HG02759 (cell line): ENCODE measurements around the gene MIPEP.

Source experiments
- ATAC-seq: cut with Tn5 transposase; IDR thresholded peaks from one replicate; pipeline ENCODE4 v1.9.1; 2021; ENCODE audit warnings: mild to moderate bottlenecking, moderate library complexity; ENCODE audit not compliant: unreplicated experiment

The MIPEP gene

DNA sequence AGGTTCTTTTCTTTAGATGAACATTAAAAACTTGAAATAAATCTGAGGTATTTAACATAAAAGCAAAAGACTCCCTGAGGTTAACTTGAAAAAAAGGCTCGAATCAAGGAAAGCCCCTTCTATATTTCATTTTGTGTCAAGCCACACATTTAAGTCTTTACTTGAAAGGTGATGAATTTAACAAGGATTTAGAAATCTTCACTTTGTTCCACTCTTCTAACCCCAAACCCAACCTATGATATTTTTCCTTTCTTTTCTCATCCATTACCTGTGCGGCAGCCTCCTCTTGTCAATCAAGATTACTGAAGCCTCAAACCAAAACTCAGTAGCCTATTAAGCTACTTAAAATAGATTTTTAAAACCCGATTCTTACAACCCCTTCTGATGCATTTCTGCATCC lies 33.8 kb downstream of the MIPEP start:
- ATAC-seq: no peak

DNA sequence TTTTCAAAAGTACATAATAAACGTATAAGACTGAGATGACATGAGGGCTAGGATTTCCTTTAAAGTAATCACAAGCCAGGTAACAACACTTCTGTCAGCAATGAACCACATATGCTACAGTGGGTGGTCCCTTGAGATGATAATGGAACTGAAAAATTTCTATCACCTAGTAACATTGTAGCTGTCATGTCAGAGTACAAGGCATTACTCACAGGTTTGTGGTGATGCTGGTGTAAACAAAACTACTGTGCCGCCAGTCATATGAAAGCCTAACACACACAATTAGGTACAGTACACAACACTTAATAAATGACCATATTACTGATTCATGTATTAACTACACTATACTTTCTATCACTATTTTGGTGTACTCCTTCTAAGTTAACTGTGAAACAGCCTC lies 36.8 kb downstream of the MIPEP start:
- no peak for ATAC-seq

DNA sequence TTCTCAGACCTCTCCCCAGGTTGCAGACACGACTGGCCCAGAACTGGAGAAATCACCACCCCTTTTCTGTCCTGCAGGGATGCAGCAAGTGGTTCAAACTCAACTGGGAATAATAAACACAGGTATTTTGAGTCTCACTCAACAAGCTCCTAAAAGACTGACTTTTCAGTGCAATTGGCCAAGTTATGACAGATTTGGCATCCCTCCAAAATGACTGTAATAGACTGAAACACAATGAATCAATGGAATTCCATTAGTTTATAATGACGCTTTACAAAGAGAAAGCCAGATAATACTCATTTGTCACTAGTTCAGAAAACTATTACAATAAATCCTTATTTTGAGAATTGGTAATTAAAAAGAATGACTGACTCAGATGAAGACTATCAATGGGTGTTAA lies 38.1 kb downstream of the MIPEP start:
- no peak for ATAC-seq

DNA sequence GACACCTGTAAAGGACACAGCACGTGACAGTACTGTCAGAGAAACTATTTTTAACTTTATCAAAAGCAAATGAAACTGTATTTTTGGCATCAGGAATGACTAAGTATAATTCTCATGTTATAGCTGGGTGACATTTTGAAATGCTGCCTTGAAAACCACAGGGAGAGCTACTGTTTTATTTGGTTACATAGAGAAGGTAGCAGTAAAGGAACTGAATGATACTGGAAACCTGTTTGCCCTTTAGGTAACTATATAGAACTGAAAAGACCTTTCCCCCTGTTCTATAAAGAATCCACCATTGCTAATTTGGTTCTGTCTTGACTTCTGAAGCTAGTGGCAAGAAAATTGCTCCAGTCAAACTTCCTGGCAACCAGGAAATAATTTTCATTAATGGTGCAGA lies 39.1 kb downstream of the MIPEP start:
- no peak for ATAC-seq

DNA sequence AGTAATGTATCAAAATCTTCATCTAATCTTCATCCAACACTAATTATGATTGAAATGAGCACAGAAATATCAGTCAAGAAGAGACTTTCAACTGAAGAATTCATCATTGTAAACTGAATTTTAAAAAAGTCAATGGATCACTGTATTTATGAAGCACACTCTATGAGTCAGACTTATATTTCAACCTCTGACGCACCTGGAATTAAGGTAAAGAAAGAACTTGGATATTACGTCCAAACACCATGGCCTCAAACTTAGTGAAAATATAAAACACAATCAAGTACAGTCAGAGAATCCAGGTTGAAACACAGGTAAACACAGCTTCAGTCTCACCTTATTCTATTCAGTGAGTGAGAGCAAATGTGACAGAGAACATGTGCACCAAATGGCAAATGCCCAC lies 39.5 kb downstream of the MIPEP start:
- no peak for ATAC-seq

DNA sequence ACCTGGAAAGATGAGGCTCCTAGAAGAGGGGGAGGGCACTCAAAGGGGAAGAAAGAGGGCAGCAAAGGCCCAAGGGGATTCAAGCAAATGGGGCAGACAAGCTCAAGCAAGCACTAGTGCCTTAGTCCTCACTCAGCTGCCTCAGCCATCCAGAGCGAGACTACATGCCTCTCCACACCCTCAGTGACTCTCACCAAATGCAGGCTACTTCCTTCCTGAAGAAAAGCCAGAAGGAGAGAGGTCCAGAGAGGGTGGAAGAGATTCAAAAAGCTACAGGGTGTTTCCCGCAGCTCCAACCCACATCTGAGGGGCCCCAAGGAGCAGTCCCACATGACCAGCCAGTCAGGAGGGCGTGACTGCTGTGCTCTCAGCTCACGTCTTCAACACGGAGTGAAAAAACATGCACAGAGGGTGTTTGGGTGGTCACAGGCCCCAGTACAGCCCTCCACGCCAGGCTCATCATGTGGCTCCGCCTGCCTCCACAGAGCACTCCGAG lies 40.5 kb downstream of the MIPEP start:
- no peak for ATAC-seq

DNA sequence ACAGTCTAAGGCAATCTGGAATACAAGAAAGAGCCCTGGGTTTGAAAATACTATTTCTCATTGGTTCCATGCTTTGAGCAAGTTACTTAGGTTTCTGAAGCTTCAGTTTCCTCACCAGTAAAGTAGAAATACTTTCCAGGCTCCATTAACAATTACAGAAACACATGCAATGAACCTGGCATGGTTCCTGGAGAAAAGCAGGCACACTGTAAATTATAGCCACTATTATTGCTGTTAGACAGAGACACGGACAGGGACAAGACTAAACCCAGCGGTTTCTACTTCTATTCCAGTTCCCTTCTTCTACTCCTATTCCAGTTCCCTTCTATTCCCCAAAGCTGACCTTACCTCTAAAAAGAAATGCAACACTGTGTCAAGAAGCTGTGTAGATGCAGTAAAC lies 41.2 kb downstream of the MIPEP start:
- ATAC-seq: no peak

DNA sequence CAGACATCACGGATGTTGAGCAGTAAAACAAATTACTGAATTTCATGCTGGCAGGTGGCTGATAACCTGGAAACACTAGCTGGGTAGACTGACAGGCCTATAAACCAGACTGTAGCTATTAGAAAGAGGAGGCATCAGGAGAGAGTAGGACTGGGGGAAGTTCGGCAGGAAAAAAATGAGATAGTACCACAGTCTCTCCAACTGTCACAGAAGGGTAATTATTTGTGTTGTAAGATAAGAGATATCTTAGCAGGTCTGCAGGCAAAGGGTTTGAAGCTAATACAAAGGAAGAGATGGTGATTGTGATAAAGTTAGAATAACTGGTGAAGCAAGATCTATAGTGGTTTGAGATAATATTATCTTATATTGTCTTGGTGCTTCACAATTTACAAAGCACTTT lies 41.7 kb downstream of the MIPEP start:
- no peak for ATAC-seq

DNA sequence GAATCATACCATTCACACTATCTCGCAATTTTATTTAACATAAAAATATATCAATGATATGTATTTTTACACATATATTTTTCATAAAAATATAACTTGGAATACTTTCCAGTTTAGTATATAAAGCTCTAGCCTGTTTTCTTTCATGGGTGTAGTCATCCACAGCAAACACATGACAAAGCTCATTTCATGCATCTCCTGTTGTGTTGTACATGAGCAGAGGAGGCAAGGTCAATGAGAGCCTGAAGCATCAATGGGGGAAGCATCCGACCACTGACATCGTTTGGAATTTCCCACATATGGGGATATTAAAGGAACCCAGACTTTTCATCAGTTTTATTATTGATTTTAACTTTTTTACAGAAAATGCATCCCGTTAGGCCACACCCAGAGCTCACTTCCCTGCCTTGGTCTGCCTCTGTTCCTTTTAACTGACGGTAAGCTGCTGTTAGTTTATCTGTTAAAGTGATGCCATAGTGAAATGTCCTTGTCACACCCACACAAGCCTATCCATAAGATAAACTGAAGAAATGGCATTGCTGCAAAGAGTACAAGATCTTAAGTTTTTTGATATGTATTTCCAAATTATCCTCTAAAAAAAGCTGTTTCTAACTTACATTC lies 44.0 kb downstream of the MIPEP start:
- ATAC-seq: peak; percentile 12

DNA sequence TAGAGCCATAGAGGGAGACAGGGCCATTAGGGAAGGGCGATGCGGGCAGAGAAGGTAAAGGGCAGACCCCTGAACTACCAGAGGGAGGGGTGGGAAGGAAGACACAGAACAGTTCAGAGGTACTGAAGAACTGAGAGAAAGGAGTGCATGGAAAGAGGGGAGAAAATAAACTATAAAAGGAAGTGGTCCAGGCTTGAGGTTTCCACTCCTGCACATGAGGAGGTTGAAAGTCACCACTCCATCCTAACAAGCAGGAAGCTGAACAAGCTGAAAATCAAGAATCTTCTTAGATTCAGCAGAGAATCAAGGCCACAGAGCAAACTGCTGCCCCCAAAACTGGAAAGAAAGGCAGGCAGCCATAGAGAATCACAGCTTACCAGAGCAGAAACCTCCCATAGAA lies 45.1 kb downstream of the MIPEP start:
- ATAC-seq: no peak

DNA sequence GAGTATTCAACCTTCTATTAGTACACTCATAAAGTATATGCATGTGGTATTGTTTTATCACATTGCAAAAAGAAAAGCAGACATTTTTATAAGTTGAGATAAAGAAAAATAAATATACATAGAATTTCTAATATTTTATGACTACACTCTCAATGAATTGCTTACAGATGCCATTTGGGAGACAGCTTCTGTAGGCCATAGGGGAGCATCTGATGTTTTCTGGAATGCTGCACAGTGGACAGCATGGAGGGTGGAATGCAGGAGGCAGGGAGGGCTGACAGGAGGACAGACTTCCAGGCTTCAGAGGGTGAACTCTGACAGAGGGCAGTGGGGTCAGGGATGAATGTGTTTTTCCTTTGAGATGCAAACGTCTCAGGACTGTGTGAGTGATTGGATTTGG lies 45.8 kb downstream of the MIPEP start:
- no peak for ATAC-seq

DNA sequence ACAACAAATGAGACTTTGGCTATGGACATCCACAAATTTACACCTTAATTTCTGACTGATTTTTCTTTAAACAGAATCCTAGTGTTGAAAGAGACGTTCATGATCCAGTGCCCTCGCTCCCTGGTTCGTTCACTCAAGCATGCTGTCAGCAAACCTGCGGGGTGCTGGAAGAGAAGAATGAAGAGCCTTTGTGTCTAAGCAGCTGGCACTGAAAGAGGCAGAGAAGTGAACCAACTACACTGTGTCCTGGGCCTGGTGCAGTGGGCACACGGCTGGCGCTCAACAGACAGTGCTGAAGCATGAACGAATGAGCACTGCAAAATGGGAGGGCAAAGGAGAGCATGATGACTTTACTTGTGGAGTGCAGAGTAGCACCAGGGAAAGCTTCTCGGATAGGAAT lies 46.8 kb downstream of the MIPEP start:
- no peak for ATAC-seq

DNA sequence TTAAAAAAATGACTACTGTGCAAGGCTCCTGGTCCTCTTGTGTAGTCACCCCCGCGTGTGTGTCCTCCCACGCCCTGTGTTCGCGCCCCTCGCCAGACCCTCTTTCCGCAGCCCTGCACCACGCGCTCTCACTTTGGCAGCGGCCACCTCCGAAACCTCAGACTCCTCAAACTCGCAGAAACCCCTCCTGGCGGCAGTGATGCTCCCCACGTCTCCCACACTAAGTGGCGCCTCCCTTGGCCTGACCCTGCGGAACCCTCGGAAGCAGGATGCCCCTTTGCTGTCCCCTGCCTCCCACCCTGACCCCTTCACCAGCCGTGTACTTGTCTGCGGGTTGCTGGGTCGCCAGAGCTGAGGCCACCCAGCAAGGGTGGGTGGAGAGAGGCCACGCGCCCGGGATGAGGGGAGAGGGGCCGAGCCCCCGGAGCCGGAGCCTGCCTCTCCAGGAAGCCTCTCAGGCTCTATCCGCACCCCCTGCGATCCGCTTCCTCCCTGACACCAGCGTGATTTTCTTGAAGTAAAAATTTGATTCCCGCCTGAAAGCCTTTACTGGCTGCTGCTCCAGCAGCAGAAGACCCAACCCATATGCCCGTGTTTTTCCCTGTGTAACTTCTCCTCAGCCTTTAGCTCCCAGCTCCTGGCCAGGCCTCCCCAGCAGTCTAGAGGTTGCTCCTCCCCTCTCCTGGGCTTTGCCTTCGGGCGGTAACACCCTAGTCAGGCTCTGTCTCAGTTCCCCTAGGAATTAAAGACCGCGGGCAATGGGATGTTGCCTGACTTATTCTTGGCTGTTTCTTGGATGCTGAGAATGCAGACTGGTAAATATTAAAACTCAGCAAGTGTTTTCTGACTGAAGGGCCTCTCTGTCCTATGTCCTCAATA lies 55.2 kb downstream of the MIPEP start:
- ATAC-seq: no peak

DNA sequence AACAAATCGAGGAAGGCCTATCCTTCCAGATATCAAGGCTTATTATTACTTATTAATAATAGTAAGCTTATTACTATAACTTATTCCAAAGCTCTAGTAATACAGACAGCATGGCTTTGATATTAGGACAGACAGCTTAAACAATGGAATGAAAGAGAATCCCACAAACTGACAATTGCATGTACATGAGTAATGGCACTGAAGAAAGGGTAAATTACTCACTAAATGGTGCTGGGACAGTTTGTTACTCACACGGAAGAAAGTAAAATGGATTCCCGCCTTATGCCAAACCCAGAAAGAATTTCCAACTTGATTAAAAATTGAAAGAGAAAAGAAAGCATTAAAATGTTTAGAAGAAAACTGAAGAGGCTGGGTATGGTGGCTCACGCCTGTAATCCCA lies 60.3 kb downstream of the MIPEP start:
- ATAC-seq: no peak

DNA sequence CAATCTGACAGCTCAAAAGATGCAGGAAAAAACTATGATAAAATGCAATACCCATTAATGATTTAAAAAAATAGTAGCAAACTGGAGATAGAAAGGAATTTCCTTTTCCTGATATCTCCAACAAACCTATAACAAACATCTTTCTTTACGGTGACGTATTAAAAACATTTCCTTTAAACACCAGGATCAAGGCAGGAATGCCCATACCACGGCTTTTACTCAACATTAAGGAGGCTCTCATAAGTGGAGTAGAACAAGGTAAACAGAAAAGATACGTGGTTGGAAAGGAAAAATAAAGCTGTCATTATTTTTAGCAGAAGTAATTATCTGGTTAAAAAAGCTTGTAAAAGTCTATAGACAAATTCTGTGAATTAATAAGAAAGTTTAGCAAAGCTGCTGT lies 61.1 kb downstream of the MIPEP start:
- ATAC-seq: no peak

DNA sequence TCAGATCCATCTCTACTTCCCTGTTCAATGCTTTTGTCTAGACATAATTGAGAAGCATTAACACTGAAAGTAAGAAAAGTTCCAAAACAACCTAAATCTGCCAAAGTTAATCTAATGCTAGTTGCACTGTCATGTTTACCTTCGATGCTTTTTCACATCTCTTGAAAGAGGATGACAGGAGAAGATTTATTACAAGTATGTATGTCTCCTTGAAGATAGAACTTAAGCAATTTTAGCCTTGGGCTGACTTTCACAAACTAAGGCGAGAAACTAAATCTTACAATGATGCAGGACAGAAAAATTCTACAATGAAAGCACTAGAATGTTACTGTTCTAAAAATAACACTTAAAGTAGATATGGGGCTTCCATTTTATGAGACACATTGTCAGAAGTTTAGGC lies 64.0 kb downstream of the MIPEP start:
- no peak for ATAC-seq

DNA sequence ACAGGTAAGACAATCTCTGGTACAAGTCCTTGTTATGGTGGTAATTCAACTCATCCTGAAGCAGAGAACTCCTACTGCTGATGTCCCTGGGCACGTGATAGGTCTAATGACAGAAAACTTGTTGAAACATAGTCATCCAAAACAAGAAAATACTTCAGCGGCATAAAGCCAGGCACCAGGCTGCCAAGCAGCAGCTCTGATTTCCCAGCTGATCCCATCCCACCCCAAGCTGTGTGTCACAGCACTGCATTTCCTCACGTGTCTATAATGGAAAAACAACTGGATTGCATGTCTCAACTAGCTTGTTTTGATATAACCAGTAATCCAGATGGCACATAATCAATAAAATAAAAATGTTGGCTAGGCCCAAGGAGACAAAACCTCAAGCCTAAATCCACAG lies 64.8 kb downstream of the MIPEP start:
- ATAC-seq: no peak

DNA sequence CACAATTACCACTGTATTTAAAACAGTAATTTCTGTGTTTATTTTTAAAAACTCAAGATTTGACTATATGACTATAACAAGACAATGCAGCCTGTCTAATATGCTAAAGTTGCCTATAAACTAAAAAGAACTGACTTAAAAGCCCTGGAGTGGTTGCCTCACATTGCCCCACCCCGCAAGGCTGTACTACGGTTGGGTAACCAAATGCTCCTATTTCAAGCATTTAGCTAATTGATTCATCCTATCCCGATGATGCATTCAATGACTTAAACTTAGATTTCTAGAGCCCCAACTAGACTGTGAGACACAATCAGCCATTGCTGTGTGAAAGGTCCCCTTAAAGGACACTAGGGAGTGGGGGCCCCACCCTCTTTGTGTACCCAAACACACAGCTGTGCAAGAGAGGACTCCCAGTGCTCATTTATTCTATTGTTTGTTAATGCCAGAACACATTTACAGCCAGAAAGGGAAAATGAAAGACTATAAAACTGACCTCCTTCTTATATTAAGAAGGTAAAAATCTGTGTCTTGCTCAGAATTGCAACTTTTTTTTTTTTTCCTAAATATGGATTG lies 66.9 kb downstream of the MIPEP start:
- no peak for ATAC-seq

DNA sequence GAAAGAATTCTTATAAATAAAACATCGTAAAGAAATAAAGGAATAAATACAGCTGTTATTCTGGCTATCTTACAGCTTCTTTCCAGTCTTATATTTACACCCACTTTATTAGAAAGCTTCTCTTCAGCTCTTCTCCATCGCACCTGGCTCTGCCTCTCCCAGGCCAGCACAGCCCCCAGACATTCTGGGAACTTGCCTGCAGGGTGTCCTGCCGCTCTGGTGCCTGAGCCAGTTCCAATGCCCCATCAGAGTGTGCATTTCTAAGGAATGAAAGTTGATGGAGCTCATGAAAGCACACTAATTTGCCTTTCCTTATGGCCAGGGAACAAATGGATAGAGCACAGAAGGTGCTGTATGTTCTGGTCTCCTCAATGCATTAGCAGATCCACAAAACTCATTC lies 68.7 kb downstream of the MIPEP start:
- no peak for ATAC-seq

DNA sequence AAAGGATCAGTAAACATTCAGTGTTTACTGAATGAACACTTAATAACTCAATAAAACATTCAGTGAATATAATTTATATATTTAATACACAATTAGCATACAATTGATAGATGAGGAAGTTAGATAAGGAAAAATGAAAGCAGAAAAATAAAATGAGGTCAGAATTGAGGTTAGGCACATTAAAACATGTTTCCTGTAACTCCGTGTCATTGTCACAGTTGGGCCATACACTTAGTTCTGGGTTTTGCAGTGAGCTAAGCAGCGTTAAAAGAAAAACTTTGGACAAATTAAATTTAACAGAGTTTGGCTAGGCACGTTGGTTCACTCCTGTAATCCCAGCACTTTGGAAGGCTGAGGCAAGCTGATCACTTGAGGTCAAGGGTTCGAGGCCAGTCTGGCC lies 71.4 kb downstream of the MIPEP start:
- no peak for ATAC-seq

DNA sequence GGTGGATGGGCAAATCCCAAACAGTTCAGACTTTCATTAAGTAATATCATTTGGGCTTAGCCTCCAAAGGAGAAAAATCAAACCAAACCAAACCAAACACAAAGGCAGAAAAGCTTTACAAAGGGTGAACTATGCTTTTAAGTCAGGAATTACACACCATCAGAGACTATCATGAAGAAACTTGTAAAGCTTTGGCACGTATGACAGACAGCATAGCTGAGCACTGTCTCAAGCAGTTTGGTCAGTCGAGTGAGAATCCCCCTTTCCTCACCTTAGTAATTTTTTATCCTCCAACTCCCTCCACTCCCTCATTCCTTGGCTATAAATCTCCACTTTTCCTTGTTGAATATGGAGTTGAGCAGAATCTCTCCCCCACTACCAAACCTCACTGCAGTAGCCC lies 72.1 kb downstream of the MIPEP start:
- ATAC-seq: no peak

DNA sequence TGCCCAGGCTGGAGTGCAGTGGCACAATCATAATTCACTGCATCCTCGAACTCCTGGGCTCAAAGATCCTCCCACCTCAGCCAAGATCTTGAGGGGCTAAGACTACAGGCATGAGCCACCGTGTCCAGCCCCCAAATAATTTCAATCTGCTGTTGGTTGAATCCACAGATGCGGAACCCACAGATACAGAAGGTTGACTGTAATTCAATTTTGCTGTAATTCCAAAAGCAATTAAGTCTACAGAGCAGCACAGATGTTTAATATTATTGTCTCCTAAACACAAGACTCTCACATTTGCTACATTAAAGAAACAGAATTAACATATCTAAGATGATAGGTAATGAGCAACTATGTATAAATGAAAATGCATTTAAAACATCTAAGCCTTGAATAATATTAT lies 75.6 kb downstream of the MIPEP start:
- no peak for ATAC-seq
